ENCODE measurements around the gene HEMK1.

DNA sequence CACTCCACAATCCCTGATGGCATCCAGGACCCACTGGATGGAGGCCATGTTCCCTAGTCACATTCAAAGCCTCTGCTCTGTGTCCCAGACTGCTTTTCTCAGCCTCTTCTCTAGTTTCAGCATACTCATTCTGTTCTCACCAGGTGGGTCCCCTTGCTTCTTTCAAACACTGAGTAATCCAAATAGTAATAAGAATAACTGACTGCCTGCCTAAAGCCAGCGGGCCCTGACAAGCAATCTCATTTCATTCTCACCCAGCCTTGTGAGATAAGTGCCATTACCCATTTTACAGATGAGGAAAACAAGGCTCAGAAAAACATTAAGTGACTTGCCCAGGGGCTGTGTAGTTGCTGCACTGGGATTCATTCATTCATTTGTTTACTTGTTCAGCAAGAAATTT is 73.1 kb downstream of the HEMK1 start:
- TF ChIP-seq, protein P1, sequence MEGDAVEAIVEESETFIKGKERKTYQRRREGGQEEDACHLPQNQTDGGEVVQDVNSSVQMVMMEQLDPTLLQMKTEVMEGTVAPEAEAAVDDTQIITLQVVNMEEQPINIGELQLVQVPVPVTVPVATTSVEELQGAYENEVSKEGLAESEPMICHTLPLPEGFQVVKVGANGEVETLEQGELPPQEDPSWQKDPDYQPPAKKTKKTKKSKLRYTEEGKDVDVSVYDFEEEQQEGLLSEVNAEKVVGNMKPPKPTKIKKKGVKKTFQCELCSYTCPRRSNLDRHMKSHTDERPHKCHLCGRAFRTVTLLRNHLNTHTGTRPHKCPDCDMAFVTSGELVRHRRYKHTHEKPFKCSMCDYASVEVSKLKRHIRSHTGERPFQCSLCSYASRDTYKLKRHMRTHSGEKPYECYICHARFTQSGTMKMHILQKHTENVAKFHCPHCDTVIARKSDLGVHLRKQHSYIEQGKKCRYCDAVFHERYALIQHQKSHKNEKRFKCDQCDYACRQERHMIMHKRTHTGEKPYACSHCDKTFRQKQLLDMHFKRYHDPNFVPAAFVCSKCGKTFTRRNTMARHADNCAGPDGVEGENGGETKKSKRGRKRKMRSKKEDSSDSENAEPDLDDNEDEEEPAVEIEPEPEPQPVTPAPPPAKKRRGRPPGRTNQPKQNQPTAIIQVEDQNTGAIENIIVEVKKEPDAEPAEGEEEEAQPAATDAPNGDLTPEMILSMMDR (IDR thresholded peaks at IDR 0.05) = no peak
- TF ChIP-seq POLR2A (IDR thresholded peaks at IDR 0.05) (no peak), POLR2AphosphoS5 (IDR thresholded peaks at IDR 0.05) (no peak), EP300 (IDR thresholded peaks at IDR 0.05) (no peak)

Measured in suprapubic skin (tissue), 4 donors.